HG02588 (cell line): ENCODE results near the gene SON.

Experiments used
- ATAC-seq: cut with Tn5 transposase; IDR thresholded peaks from one replicate; pipeline ENCODE4 v1.9.1; 2021; ENCODE audit warnings: mild to moderate bottlenecking, moderate library complexity; ENCODE audit not compliant: unreplicated experiment

Gene SON

GRCh38 chr21:33541756-33542639, 840 bp upstream of the SON start, which contains the start of gene GART:
Gene GART (minus strand): TSS chr21:33542117. CDS start chr21:33539315, 2,802 bp downstream.
- ATAC-seq: peak; percentile 55

- ATAC-seq: peak; percentile 8
Observed at GRCh38 chr21:33543505-33544129, 779 bp downstream of the SON start.

- no peak for ATAC-seq
Observed at GRCh38 chr21:33544451-33545195, 1.8 kb downstream of the SON start.

- ATAC-seq: no peak
Observed at GRCh38 chr21:33546086-33546485, 3.2 kb downstream of the SON start.

- ATAC-seq: no peak
Observed at GRCh38 chr21:33549848-33550771, 7.3 kb downstream of the SON start.

GRCh38 chr21:33550772-33551660, 8.2 kb downstream of the SON start:
- ATAC-seq: no peak

- no peak for ATAC-seq
Observed at GRCh38 chr21:33551664-33552063, 8.8 kb downstream of the SON start.

GRCh38 chr21:33552093-33552998, 9.5 kb downstream of the SON start:
- ATAC-seq: no peak

GRCh38 chr21:33552999-33553598, 10.3 kb downstream of the SON start:
- ATAC-seq: no peak

- no peak for ATAC-seq
Observed at GRCh38 chr21:33554236-33554981, 11.6 kb downstream of the SON start.

GRCh38 chr21:33554982-33555344, 12.1 kb downstream of the SON start:
- ATAC-seq: no peak

- no peak for ATAC-seq
Observed at GRCh38 chr21:33557447-33557846, 14.6 kb downstream of the SON start.

- no peak for ATAC-seq
Observed at GRCh38 chr21:33558777-33559421, 16.1 kb downstream of the SON start.

GRCh38 chr21:33559813-33560212, 17.0 kb downstream of the SON start:
- no peak for ATAC-seq

GRCh38 chr21:33560965-33561364, 18.1 kb downstream of the SON start:
- ATAC-seq: no peak

GRCh38 chr21:33561373-33561772, 18.5 kb downstream of the SON start:
- no peak for ATAC-seq

GRCh38 chr21:33562389-33562788, 19.6 kb downstream of the SON start:
- no peak for ATAC-seq
